GM19099 (cell line): ENCODE results near the gene EHD4.
A peak's percentile ranks its signal among the peaks of the same experiment; 100 is the strongest.

Source experiments
- POLR2A ChIP-seq: IDR thresholded peaks from 3 replicates; pipeline ENCODE4 v1.6.1; 2011; ENCODE audit warnings: low read depth; ENCODE audit not compliant: insufficient read length; ENCODE audit errors: extremely low read depth

EHD4 gene

DNA sequence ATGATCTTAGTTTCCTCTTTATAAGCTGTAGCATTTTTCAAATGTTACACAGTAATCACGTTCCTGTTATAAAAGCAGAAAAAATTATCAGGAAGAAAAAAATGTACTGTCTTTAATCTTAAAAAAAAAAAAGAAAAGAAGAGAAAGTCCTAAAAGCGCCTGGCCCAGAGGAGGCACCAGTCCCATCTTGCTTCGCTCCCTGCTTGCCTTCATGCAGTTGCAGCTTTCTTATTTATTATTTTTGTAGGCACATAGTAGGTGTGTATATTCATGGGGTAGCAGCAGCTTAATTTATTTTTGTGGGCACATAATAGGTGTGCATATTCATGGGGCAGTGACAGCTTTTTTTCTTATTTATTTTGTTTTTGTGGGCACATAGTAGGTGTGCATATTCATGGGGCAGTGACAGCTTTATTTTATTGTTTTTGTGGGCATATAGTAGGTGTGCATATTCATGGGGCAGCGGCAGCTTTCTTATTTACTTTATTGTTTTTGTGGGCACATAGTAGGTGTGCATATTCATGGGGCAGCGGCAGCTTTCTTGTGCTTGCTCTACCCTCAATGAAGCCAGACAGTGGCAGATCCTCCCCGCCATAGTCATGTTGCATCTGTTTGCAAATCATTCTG lies 5.5 kb upstream of the EHD4 start:
- no peak for TF ChIP-seq POLR2A

DNA sequence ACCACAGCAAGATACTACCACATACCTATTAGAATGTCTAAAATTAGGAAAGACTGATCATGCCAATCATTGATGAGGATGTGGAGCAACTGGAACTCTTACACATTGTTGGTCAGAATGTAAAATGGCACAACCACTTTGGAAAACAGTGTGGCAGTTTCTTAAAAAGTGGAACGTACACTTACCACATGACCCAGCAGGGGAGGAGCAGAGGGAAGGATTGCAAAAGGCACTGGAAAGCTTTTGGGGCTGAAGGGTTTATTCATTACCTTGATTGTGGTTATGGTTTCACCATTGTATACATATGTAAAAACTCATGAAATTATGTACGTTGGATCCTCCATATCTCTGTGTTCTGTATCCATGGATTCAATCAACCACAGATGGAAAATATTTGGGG lies 3.3 kb upstream of the EHD4 start:
- no peak for TF ChIP-seq POLR2A

DNA sequence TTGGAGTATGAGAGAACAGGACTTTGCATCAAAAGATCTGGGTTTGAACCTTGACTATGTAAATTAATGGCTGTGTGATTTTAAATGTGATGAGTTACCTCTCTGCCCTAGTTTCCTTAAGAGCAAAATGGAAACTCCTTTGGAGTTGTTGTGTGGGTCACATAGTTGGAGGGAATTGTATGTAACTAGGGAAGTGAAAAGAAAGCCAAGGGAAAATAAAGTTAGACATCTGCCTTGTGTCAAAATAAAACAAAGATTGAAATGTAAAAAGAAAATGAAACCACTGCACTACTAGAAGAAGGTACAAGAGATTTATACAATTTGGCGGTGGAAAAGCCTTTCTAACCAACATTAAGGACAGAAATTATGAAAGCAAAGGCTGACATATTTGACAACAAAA lies 1.7 kb upstream of the EHD4 start:
- no peak for TF ChIP-seq POLR2A

DNA sequence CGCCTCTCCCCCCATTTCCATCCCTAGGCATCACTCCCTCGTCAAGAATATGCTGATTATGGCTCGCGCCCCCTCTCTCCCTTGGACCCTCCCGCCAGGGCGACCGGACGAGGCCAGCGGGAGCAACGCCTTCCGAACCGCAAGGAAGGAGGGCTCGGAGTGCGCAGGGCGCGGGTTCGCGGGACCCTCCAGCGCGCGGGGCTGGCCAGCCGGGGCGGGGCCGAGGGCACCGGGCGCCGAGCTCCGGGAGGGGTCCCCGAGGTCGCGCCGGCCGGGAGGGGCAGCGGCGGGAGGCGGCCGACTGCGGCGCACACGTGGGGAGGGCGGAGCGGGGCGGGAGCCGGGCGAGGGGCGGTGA lies 483 bp downstream of the EHD4 start:
- TF ChIP-seq POLR2A, result no peak

DNA sequence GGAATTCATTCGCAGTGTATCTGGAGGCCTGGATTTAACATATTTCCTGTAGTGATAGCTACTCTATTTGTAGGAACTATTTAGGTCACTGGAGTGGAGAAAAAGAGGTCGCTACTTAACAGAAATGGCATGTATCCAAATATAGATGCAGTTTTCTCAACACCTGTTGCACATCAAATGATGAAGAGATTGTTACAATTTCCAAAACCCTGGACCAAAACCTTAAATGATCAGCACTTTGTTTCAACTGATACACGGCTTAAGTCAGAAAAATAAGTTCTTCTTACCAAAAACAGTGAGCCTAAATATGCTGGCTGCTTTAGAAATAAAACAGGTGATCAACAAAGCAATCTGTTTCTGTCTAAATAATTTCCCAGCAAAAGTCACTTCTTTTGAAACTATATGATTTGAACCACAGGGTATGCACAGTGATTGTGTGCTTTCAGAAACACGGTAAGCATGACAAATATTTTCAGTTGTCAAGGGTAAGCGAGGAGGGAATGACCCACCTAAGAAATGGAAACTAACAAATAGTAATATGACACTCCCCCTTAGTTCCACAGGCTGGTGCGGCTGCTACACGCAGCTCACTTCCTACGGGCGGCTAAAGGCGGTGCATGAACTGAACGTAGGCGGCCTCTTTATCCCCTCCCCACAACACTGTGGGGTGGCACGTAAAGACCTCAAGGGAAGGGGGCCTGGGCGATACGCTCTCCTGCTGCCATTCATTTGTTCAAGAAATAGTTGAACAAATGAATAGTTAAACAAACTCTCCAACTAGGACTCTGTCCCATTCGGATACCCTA lies 1.1 kb downstream of the EHD4 start:
- peak; percentile 71 for TF ChIP-seq POLR2A

DNA sequence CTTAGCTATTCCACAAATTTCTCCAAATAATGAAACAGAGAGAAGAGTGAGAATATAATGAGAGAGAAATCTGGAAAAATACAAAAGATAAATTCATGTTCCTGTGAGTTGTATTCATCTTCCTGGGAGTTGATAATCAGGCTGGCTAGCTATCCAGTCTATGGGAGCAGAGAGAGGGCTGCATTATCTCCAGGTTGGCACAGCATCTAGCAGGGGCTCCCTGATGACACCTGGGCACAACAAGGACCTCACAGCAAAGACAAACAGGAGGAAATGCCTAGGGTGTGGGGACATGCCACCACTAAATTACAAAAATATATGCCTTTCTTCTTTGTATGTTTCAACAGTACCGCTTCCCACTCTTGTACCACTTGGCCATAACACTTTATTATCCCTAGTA lies 1.9 kb downstream of the EHD4 start:
- TF ChIP-seq POLR2A, result no peak

DNA sequence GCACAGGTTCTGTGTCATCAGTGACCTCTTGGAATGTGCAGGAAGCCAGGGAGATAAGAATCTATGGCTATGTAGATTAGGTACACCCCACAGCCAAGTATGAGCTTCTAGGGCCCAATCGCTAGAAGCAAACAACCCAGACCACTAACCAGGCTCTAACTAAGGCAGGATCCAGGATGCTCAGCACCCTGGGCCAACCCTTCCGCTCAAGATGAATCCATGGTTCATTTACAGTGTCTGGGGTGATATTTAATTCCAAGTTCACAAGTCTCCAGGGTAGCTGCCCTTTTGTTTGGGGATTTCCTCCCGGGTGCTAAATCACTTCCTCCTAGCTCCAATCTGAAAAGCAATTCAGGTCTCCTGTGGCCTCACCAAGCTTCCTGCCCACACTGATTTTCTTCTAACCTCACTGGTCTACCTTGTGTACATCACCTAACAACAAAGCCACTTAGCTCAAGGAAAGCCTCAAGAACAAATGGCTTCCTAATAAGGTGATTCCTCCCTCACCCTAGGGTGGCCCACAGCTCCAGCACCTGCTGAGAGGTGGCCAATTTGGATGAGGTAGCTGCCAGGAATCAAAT lies 2.4 kb downstream of the EHD4 start:
- no peak for TF ChIP-seq POLR2A

DNA sequence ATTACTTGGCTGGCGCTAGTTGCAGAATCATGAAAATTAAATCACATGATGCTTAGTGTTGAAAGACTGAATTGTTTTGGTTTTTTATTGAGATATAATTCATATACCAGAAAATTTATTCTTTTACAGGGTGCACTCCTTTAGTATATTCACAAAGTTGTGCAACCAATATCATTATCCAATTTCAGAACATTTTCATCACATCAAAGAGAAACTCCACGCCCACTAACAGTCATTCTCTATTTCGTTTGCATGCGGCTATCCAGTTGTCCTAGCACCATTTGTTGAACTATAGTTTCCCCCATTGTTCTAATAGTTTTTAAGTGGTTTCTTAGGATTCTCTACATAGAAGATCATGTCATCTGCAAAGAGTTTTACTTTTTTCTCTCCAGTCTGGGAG lies 3.7 kb downstream of the EHD4 start:
- TF ChIP-seq POLR2A, result no peak

DNA sequence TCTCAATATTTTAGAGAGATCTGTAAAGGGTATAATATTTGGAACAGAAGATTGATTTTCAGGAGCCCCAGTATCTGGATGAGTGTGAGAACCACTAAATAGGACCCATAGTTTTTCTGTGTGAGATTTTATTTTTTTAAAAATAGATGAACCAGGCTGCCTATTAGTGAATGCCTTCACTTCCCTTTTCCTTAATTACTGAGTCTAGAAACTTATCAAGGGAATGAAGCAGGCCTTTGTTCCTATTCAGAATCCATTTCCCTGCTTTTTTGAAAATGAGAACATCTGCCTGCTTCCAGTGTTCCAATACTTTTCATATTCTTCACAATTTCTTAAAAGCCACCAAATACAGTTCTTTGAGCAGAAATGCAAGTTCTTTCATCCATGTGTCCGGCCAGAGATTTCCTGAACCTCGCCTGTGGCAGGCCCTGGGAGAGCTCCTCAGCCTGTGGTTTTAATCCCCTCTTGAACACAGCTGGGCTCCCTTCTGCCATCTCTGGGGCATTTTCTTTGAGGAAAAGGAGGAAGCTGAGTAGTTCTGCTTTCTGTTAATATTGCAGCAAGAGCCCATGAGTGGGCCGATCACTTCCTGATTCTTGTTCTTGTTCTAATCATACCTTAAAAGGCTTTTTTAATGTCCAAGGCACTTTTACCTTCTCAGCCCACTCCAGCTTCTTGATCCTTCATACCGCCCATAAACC lies 4.7 kb downstream of the EHD4 start:
- TF ChIP-seq POLR2A, result no peak

DNA sequence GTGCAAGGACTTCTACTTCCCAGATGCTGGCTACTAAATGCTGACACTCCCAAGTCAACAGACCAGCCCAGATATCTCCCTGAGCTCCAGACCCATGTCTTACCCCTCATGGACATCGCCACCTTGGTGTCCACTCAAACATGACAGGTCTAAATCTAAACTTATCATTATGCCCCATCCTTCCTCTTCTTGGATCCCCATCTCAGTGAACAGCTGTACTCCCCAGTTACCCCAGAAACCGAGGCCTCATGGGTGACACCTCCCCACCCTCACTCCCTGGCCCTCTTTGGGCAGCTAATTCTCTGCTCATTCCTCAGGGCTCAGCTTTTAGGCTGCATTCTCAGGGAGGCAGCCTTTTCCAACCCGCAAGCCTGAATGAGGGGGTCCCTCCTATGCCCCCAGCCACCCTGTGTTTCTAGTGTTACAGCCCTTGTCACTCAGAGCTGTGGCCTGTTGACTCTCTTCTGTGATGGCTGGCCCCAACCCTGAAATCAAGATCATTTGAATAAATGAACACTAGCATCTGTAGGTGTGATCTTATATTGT lies 5.4 kb downstream of the EHD4 start:
- no peak for TF ChIP-seq POLR2A

DNA sequence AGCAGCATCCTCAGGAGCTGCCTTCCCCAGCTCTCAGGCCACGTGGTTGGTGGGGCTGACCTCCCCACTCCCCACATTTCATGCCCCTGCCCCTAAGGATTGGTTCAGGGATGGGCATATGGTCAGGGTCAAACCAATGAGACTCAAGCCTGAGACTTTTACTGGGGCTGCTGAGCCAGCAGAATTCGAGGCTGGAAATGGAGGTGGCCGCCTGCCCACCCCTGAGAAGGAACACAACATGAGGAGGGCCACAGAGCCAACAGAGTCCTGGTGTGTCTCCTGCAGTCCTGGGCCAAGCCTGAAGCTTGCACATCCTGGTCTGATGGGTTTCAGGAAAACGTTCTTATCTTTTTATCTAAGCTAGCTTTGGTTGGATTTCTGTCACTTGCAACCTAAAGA lies 5.9 kb downstream of the EHD4 start:
- no peak for TF ChIP-seq POLR2A

DNA sequence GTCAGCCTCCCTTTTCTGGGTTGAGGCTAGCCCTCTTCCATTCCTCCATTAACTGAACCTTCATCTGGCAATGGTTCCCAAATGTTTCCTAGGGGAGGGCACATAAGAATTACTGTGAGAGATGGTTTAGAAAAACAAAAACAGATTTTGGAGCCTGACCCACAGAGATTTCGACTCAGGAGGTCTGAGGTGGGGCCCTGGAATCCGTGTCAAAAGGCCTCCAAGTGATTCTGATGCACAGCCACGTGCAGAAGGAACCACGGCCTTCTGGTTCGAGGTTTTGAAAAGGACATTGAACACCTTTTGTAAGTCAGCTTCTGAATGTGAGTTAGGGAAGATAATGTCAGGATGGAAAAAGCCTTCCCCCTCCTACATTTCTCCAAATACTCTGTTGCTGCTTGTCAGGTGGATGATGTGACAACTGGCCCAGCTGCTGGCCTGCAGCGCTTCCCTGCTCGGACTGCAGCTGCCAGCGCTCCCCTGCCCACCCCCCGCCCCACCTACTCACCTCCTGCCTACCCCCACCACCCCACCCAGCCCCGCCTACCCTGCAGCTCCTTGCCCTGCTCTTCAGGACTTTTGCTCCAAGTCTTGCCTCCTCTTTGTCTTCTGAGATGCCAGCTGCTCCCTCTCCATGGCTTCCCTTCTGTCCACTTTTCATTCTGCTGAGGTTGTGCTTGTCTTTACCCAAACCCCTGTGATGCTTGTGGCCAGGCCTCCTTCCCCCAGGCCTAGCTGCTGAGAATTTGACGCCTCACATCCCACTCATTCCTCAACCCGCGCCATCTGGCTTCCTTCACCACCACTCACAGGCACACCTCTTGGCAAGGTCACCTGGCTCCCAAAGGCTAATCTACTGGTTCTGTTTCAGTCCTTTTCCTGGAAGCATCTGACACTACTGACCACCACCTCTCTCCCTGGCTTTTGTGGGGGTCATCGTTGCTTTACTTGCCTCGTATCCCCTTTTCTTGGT lies 6.6 kb downstream of the EHD4 start:
- no peak for TF ChIP-seq POLR2A

DNA sequence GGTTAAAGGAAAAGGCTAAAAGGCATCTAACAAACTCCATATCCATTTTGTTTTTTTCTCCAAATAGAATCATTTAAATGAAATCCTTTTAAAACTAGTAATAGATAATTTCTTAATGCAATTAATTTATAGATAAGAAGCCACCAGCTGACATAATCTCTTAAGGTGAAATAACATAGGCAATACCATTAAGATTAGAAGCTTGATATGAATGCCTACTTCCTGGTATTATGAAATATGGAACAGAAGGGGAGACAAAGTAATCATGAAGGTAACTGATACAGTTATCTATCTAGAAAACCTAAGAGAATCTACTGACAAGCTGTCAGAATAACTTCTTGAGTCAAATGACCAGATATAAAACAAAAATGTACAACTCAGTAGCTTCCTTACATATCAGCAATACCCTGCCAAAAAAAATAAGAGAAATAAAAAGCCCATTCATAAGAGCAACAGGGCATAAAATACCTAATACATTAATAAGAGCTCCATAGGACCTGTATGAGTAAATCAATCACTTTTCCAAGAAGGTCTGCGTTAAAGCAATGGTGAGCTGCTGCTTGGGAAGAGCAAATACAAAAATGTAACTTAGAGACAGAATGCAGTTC lies 10.7 kb downstream of the EHD4 start:
- no peak for TF ChIP-seq POLR2A

DNA sequence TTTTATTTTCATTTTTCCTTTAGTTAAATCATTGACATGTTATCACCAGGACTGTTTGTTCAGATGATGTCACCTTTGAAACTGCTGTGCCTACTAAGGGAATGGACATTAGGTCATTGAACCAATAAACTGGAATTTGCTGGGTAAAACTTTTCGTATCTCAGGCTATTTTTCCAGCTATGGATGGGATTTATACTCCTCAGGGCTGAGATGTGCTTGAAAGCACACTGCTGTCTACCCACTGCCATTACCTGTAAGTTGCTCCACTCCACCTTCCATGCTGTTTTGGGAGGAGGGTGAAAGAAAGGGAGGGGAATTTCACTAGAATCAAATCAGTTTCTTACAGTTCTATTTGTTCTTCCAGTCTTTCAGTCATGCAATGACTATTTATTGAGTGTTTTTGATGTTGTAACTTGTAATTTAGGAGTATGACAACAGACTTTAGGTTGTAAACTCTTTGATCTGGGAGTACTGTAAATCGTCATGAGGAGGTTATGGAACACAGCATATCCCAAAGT lies 11.3 kb downstream of the EHD4 start:
- TF ChIP-seq POLR2A, result no peak
